Lower leg skin (tissue), 3 donors: Measurements from ENCODE around the gene KRT35.

Experiments used
- POLR2A ChIP-seq, 2 donors: fragments of 450-650 bp; IDR thresholded peaks; one replicate each; pipeline ENCODE4 v1.6.1; 2016 to 2017; ENCODE audit warnings: antibody characterized with exemption in 2 of 2, mild to moderate bottlenecking in 1 of 2, moderate library complexity in 1 of 2
- TF ChIP-seq, protein P1 (sequence below), 3 donors: fragments of 450-650 bp; IDR thresholded peaks; one replicate each; pipeline ENCODE4 v1.5.1; 2016; ENCODE audit warnings: antibody characterized with exemption in 3 of 3, mild to moderate bottlenecking in 3 of 3, moderate library complexity in 2 of 3

GRCh38 chr17:41444640-41445039 is 36.3 kb downstream of the KRT35 start:
- TF ChIP-seq, protein P1, sequence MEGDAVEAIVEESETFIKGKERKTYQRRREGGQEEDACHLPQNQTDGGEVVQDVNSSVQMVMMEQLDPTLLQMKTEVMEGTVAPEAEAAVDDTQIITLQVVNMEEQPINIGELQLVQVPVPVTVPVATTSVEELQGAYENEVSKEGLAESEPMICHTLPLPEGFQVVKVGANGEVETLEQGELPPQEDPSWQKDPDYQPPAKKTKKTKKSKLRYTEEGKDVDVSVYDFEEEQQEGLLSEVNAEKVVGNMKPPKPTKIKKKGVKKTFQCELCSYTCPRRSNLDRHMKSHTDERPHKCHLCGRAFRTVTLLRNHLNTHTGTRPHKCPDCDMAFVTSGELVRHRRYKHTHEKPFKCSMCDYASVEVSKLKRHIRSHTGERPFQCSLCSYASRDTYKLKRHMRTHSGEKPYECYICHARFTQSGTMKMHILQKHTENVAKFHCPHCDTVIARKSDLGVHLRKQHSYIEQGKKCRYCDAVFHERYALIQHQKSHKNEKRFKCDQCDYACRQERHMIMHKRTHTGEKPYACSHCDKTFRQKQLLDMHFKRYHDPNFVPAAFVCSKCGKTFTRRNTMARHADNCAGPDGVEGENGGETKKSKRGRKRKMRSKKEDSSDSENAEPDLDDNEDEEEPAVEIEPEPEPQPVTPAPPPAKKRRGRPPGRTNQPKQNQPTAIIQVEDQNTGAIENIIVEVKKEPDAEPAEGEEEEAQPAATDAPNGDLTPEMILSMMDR (IDR thresholded peaks at IDR 0.05), result no peak
- no peak for TF ChIP-seq POLR2A (IDR thresholded peaks at IDR 0.05)
